GM10248 (cell line): ENCODE results near the gene COCH.

Experiments used
- CTCF ChIA-PET: fragments of 300-600 bp; sonication (Branson Sonifier 250); formaldehyde crosslinking; extraction: SDS; loops from one replicate; lab custom pipeline; 2021; ENCODE audit warnings: antibody characterized with exemption; lab: Yijun Ruan, JAX
- POLR2A ChIA-PET: fragments of 350-650 bp; sonication (Branson Sonifier 250); formaldehyde crosslinking; extraction: SDS; loops from one replicate; lab custom pipeline; 2020; ENCODE audit warnings: antibody characterized with exemption; lab: Yijun Ruan, JAX
- DNase-seq: peaks from one replicate; pipeline ENCODE4 v3.0.0; 2012; ENCODE audit errors: extremely low spot score
- CTCF ChIP-seq: IDR thresholded peaks from 2 replicates; pipeline ENCODE4 v1.5.1; 2012; ENCODE audit warnings: mild to moderate bottlenecking, low read depth; ENCODE audit errors: extremely low read depth, missing control alignments, control extremely low read depth

The COCH gene

GRCh38 chr14:30874120-30874998 lies at the start of gene COCH:
Gene COCH (plus strand): TSS chr14:30874559. CDS start chr14:30874939, 380 bp downstream.
- POLR2A ChIA-PET = no interaction called here
- DNase-seq = peak; percentile 86
- TF ChIP-seq CTCF = peak; percentile 51
- CTCF ChIA-PET = interaction anchor here (0.9 to 3.4 kb wide), 13 partner anchors 9 to 575 kb away, joined by 3 to 19 read pairs (median 6); partner anchors contain the start of gene SCFD1

- ChIA-PET POLR2A (no interaction called here), CTCF (no interaction called here)
- no peak for DNase-seq
- TF ChIP-seq CTCF = no peak
Measured at GRCh38 chr14:30826070-30826469, 48.3 kb upstream of the COCH start.

DNA sequence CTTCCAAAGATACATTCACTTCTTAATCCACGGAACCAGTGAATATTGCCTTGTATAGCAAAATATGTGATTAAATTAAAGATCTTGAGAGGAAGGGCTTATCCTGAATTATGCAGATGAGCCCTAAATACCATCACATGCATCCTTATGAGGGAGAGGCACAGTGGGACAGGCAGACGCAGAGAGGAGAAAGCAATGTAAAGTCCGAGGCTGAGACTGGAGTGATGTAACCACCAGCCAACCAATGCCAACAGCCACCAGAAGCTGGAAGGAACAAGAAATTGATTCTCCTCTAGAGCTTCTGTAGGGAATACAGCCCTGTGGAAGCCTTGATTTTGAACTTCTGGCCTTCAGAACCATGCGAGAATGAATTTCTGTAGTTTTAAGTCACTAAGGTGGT lies 44.5 kb upstream of the COCH start:
- ChIA-PET POLR2A (no interaction called here), CTCF (no interaction called here)
- no peak for DNase-seq
- no peak for TF ChIP-seq CTCF

- ChIA-PET POLR2A (no interaction called here), CTCF (no interaction called here)
- no peak for DNase-seq
- no peak for TF ChIP-seq CTCF
Measured at GRCh38 chr14:30834353-30834752, 40.0 kb upstream of the COCH start.

DNA sequence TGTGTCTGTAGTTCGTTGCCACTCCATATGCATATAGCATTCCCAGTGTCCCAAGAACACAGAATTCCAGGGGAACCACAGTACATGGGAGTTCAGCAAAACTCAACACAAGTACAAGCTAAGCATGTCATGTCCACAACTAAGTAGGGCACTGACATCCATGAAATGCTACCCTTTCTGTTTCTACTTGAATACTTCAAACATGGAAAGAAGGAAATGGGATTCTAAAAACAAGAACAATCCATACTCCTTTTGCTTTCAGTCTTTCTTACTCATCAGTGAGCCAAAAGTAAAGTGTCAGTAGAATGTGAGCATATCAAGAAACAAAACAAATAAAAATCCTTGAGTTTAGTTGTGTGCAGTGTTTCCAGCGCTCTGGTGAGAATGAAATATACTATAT lies 36.0 kb upstream of the COCH start:
- CTCF ChIA-PET = no interaction called here
- POLR2A ChIA-PET = no interaction called here
- no peak for DNase-seq
- no peak for TF ChIP-seq CTCF

GRCh38 chr14:30840086-30840779 lies 34.1 kb upstream of the COCH start:
- ChIA-PET CTCF (interaction anchor here (1.2 to 1.4 kb wide), 2 partner anchors 12 to 19 kb away, joined by 3 read pairs; no protein-coding TSS in a partner anchor), POLR2A (no interaction called here)
- DNase-seq = no peak
- TF ChIP-seq CTCF = no peak
